ENCODE results near the gene MASTL.

Gene MASTL

GRCh38 chr10:27225642-27226257 lies 70.6 kb downstream of the MASTL start:
- Mint-ChIP-seq H3K27me3 (ENCODE audit: low read depth) (no peaks in the 10 kb centered on the region), H3K4me1 (no peaks in the 10 kb centered on the region), H3K27ac (no peak overlapping the region), H3K36me3 (ENCODE audit: low read depth) (peaks cover 37% of the 10 kb centered on the region), H3K9me3 (no peaks in the 10 kb centered on the region), H3K4me3 (no peak overlapping the region)
- TF ChIP-seq, protein P1, sequence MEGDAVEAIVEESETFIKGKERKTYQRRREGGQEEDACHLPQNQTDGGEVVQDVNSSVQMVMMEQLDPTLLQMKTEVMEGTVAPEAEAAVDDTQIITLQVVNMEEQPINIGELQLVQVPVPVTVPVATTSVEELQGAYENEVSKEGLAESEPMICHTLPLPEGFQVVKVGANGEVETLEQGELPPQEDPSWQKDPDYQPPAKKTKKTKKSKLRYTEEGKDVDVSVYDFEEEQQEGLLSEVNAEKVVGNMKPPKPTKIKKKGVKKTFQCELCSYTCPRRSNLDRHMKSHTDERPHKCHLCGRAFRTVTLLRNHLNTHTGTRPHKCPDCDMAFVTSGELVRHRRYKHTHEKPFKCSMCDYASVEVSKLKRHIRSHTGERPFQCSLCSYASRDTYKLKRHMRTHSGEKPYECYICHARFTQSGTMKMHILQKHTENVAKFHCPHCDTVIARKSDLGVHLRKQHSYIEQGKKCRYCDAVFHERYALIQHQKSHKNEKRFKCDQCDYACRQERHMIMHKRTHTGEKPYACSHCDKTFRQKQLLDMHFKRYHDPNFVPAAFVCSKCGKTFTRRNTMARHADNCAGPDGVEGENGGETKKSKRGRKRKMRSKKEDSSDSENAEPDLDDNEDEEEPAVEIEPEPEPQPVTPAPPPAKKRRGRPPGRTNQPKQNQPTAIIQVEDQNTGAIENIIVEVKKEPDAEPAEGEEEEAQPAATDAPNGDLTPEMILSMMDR (IDR thresholded peaks at IDR 0.05; ENCODE audit: unreplicated experiment in 3 of 3) = no peak

GRCh38 chr10:27230022-27230421 lies 74.9 kb downstream of the MASTL start:
- H3K36me3 Mint-ChIP-seq (ENCODE audit: low read depth) = peaks cover 29% of the 10 kb centered on the region
- no peaks in the 10 kb centered on the region for H3K9me3 Mint-ChIP-seq
- TF ChIP-seq, protein P1 (IDR thresholded peaks at IDR 0.05; ENCODE audit: unreplicated experiment in 3 of 3) = no peak
- no peaks in the 10 kb centered on the region for H3K4me1 Mint-ChIP-seq
- H3K4me3 Mint-ChIP-seq = no peak overlapping the region
- no peak overlapping the region for H3K27ac Mint-ChIP-seq
- no peaks in the 10 kb centered on the region for H3K27me3 Mint-ChIP-seq (ENCODE audit: low read depth)

DNA sequence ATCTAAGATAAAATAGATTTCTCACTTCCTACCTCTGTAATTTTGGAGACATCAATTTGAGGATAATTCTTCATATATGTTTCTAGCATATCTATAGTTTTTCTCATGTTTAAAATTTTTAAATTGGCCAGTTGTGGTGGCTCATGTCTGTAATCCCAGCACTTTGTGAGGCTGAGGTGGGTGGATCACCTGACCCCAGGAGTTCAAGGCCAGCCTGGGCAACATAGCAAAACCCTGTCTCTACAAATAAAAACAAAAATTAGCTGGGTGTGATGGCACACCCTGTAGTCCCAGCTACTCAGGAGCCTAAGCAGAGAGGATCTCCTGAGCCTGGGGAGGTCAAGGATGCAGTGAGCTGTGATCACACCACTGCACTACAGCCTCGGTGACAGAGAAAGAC lies 80.6 kb downstream of the MASTL start:
- H3K27me3 Mint-ChIP-seq (ENCODE audit: low read depth) = no peaks in the 10 kb centered on the region
- H3K27ac Mint-ChIP-seq = no peak overlapping the region
- H3K4me3 Mint-ChIP-seq = no peak overlapping the region
- H3K4me1 Mint-ChIP-seq = peaks cover 12% of the 10 kb centered on the region
- peaks cover 20% of the 10 kb centered on the region for H3K36me3 Mint-ChIP-seq (ENCODE audit: low read depth)
- no peaks in the 10 kb centered on the region for H3K9me3 Mint-ChIP-seq
- TF ChIP-seq, protein P1 (IDR thresholded peaks at IDR 0.05; ENCODE audit: unreplicated experiment in 3 of 3) = no peak
